NB4 (cell line): ENCODE measurements around the gene PAH.

Experiments
- DNase-seq: peaks from one replicate; pipeline ENCODE4 v3.0.0; 2010; ENCODE audit warnings: low read depth
- H3K4me3 ChIP-seq: one replicate; pipeline ENCODE4 v1.5.1; 2011; ENCODE audit warnings: mild to moderate bottlenecking, low read depth, low read length, moderate library complexity
- CTCF ChIP-seq: IDR thresholded peaks from one replicate; pipeline ENCODE4 v1.5.1; 2012; ENCODE audit warnings: low read depth, low read length
- MAX ChIP-seq: IDR thresholded peaks from 2 replicates; pipeline ENCODE4 v1.6.1; 2011; ENCODE audit warnings: low read depth, low read length
- MYC ChIP-seq: IDR thresholded peaks from 2 replicates; pipeline ENCODE4 v1.6.1; 2011; ENCODE audit warnings: low read depth, low read length
- POLR2A ChIP-seq: IDR thresholded peaks from 2 replicates; pipeline ENCODE4 v1.6.1; 2011; ENCODE audit warnings: mild to moderate bottlenecking; ENCODE audit not compliant: insufficient read length; ENCODE audit errors: extremely low read depth

PAH gene

GRCh38 chr12:102911320-102911719 is 5.7 kb downstream of the PAH start:
- H3K4me3 ChIP-seq = no peak overlapping the region
- no peak for DNase-seq
- no peak for TF ChIP-seq MAX
- no peak for TF ChIP-seq CTCF
- TF ChIP-seq MYC = no peak
- TF ChIP-seq POLR2A = no peak

- no peak overlapping the region for H3K4me3 ChIP-seq
- DNase-seq = no peak
- TF ChIP-seq POLR2A = no peak
- TF ChIP-seq MYC = no peak
- TF ChIP-seq MAX = no peak
- TF ChIP-seq CTCF = no peak
Observed at GRCh38 chr12:102910792-102911191, 6.3 kb downstream of the PAH start.

- TF ChIP-seq MAX (no peak), CTCF (no peak), MYC (no peak), POLR2A (no peak)
- H3K4me3 ChIP-seq = no peak overlapping the region
- no peak for DNase-seq
Observed at GRCh38 chr12:102910137-102910536, 6.9 kb downstream of the PAH start.

GRCh38 chr12:102907918-102908317 is 9.1 kb downstream of the PAH start:
- no peak for DNase-seq
- H3K4me3 ChIP-seq = no peak overlapping the region
- TF ChIP-seq MAX (no peak), POLR2A (no peak), MYC (no peak), CTCF (no peak)

- no peak overlapping the region for H3K4me3 ChIP-seq
- DNase-seq = no peak
- TF ChIP-seq MYC = no peak
- no peak for TF ChIP-seq POLR2A
- TF ChIP-seq CTCF = no peak
- TF ChIP-seq MAX = no peak
Observed at GRCh38 chr12:102905229-102905628, 11.8 kb downstream of the PAH start.

GRCh38 chr12:102903337-102904007 is 13.6 kb downstream of the PAH start:
- TF ChIP-seq MAX = no peak
- TF ChIP-seq MYC = no peak
- no peak for TF ChIP-seq CTCF
- no peak for TF ChIP-seq POLR2A
- no peak overlapping the region for H3K4me3 ChIP-seq
- no peak for DNase-seq
